SK-N-MC (cell line): ENCODE results near the gene STRBP.

Experiments
- EZH2 ChIP-seq: fragments of 200-600 bp; sonication (generic); IDR thresholded peaks from one replicate; pipeline ENCODE4 v1.6.1; 2017; ENCODE audit warnings: antibody characterized with exemption
- FOXP2 ChIP-seq: optimal IDR thresholded peaks from 2 replicates; pipeline ENCODE3; 2011; ENCODE audit warnings: mild to moderate bottlenecking, moderate library complexity; ENCODE audit not compliant: insufficient read depth; ENCODE audit errors: extremely low read length, control extremely low read depth
- POLR2AphosphoS5 ChIP-seq: IDR thresholded peaks from 2 replicates; pipeline ENCODE4 v1.6.1; 2012; ENCODE audit warnings: mild to moderate bottlenecking, low read depth, low read length, borderline replicate concordance

GRCh38 chr9:123237220-123237619, 31.2 kb downstream of the STRBP start:
- TF ChIP-seq POLR2AphosphoS5 (no peak), EZH2 (no peak), FOXP2 (no peak)
